Activated T-cell treated with anti-CD3 and anti-CD28 coated beads, Interleukin-2, amount 50 U/mL, for 48 hours (primary cell): ENCODE results near the gene RIPK4.
"Not testable (repeated sequence)": the region's sequence is repeated elsewhere in the genome, so short reads cannot be mapped to it uniquely, and the experiment has no call there.

Experiments
- DNase-seq, 2 experiments: peaks; one replicate each; pipeline ENCODE4 v3.0.0-alpha.2; 2020

Gene RIPK4

GRCh38 chr21:41794600-41794999 is 27.7 kb upstream of the RIPK4 start:
- no peak for DNase-seq

GRCh38 chr21:41792711-41793110 is 25.9 kb upstream of the RIPK4 start:
- DNase-seq: no peak

GRCh38 chr21:41786509-41786987 is 19.7 kb upstream of the RIPK4 start:
- DNase-seq: no peak

- DNase-seq: not testable (repeated sequence)
These were observed 18.4 kb upstream of the RIPK4 start for GRCh38 chr21:41785262-41785661.

- DNase-seq: no peak
These were observed 17.7 kb upstream of the RIPK4 start for GRCh38 chr21:41784456-41785102.

GRCh38 chr21:41783476-41784180 is 16.8 kb upstream of the RIPK4 start:
- DNase-seq: no peak

GRCh38 chr21:41781050-41781410 is 14.2 kb upstream of the RIPK4 start:
- no peak for DNase-seq

GRCh38 chr21:41780337-41781049 is 13.6 kb upstream of the RIPK4 start:
- DNase-seq: no peak

- no peak for DNase-seq
These were observed 12.8 kb upstream of the RIPK4 start for GRCh38 chr21:41779659-41780058.

- no peak for DNase-seq
These were observed 12.2 kb upstream of the RIPK4 start for GRCh38 chr21:41778930-41779600.

- peak; percentile 45 to 52 for DNase-seq
These were observed 11.3 kb upstream of the RIPK4 start for GRCh38 chr21:41777951-41778815.

- DNase-seq: no peak
These were observed 9.9 kb upstream of the RIPK4 start for GRCh38 chr21:41776778-41777177.

- DNase-seq: no peak
These were observed 8.3 kb upstream of the RIPK4 start for GRCh38 chr21:41775149-41775472.

- DNase-seq: no peak
These were observed 7.8 kb upstream of the RIPK4 start for GRCh38 chr21:41774467-41775148.

- DNase-seq: no peak
These were observed 5.7 kb upstream of the RIPK4 start for GRCh38 chr21:41772351-41773080.

GRCh38 chr21:41771625-41771945 is 4.7 kb upstream of the RIPK4 start:
- no peak for DNase-seq

- DNase-seq: no peak
These were observed 4.2 kb upstream of the RIPK4 start for GRCh38 chr21:41770901-41771624.

GRCh38 chr21:41769933-41770332 is 3.1 kb upstream of the RIPK4 start:
- no peak for DNase-seq

GRCh38 chr21:41769521-41769920 is 2.7 kb upstream of the RIPK4 start:
- DNase-seq: no peak

- no peak for DNase-seq
These were observed 2.3 kb upstream of the RIPK4 start for GRCh38 chr21:41769111-41769510.
